DOHH2 (cell line): ENCODE data around the gene KLK7.

Experiments
- CTCF ChIP-seq: fragments of 200-600 bp; sonication (generic); IDR thresholded peaks from one replicate; pipeline ENCODE4 v1.5.1; 2014; ENCODE audit warnings: antibody characterized with exemption, mild to moderate bottlenecking, low read depth, low read length; ENCODE audit not compliant: poor library complexity, severe bottlenecking
- EZH2phosphoT487 ChIP-seq: fragments of 200-600 bp; sonication (generic); IDR thresholded peaks from 2 replicates; pipeline ENCODE4 v1.6.1; 2017; ENCODE audit warnings: borderline replicate concordance, mild to moderate bottlenecking, antibody characterized with exemption, low read length, moderate library complexity, mixed read lengths

GRCh38 chr19:51025809-51026553, 42.3 kb upstream of the KLK7 start:
- TF ChIP-seq CTCF = no peak
- no peak for TF ChIP-seq EZH2phosphoT487
